Uterus (tissue), 4 donors: ENCODE data around the gene PRR5L. TPM values are rescaled to one million over a fixed set of nuclear protein-coding genes. Genes with fewer than 3 reads are reported as not detected.

Experiments used
- DNase-seq, 2 donors: peaks; one replicate each; pipeline ENCODE4 v3.0.0-alpha.2; 2019 to 2020
- H3K27ac ChIP-seq, 2 donors: fragments of 200-600 bp; sonication (generic); 1 replicate in 1 of 2; 2 replicates in 1 of 2; pipeline ENCODE4 v1.5.1; 2016 to 2018
- H3K27me3 ChIP-seq, 2 donors: fragments of 200-600 bp; sonication (generic); one replicate each; pipeline ENCODE4 v1.5.1; 2018 to 2019; ENCODE audit warnings: control low read depth in 1 of 2
- H3K36me3 ChIP-seq, 2 donors: fragments of 200-600 bp; sonication (generic); one replicate each; pipeline ENCODE4 v1.5.1; 2019; ENCODE audit warnings: control low read depth in 1 of 2
- H3K4me1 ChIP-seq, 2 donors: fragments of 200-600 bp; sonication (generic); one replicate each; pipeline ENCODE4 v1.5.1; 2018 to 2019; ENCODE audit warnings: control low read depth in 1 of 2
- H3K4me3 ChIP-seq, 2 donors: fragments of 200-600 bp; sonication (generic); 1 replicate in 1 of 2; 2 replicates in 1 of 2; pipeline ENCODE4 v1.5.1; 2018 to 2019; ENCODE audit warnings: mild to moderate bottlenecking in 1 of 2
- H3K9me3 ChIP-seq, 2 donors: fragments of 200-600 bp; sonication (generic); one replicate each; pipeline ENCODE4 v1.5.1; 2019; ENCODE audit warnings: control low read depth in 1 of 2
- CTCF ChIP-seq, 4 experiments: fragments of 200-600 bp in 2 of 4; fragments of 450-650 bp in 2 of 4; sonication (generic) in 2 of 4; IDR thresholded peaks; one replicate each; pipeline ENCODE4 v1.5.1; 2016 to 2019; ENCODE audit warnings: antibody characterized with exemption in 4 of 4, mild to moderate bottlenecking in 2 of 4, moderate library complexity in 1 of 4
- POLR2A ChIP-seq, 2 donors: fragments of 450-650 bp; IDR thresholded peaks; one replicate each; pipeline ENCODE4 v1.6.1; 2016; ENCODE audit warnings: antibody characterized with exemption in 2 of 2, mild to moderate bottlenecking in 1 of 2, moderate library complexity in 1 of 2
- intact Hi-C: fragments of 100-400 bp; cut with DNase I; formaldehyde crosslinking; loops from one replicate; pipeline ENCODE4 v1.15.1; 2023; ENCODE audit warnings: low total_unique reads
- total RNA-seq, 4 donors: library from RNA; depleted of rRNA in 3 of 4; stranded (reverse); fragments of >200 nt in 3 of 4; gene quantifications; one replicate each; pipeline versions ENCODE4 v1.1.0 to v1.2.4, GENCODE V29; 2014 to 2023
- donor health status: DM: yes; HTN: yes; CAD: no.

PRR5L gene
- total RNA-seq, 4 donors from 2014 or later = 7.7 to 62.1 (median 27.8) TPM

- TF ChIP-seq CTCF (IDR thresholded peaks at IDR 0.05) (no peak), POLR2A (IDR thresholded peaks at IDR 0.05) (no peak)
- DNase-seq = no peak
- Histone ChIP-seq H3K36me3 (no peaks in the 10 kb centered on the region), H3K4me3 (no peak overlapping the region), H3K27me3 (no peaks in the 10 kb centered on the region), H3K9me3 (no peaks in the 10 kb centered on the region), H3K27ac (no peak overlapping the region), H3K4me1 (no peaks in the 10 kb centered on the region)
- intact Hi-C loops = no loop called here
These were observed 30.7 kb downstream of the PRR5L start for GRCh38 chr11:36326524-36327419.

GRCh38 chr11:36328966-36329673, 33.0 kb downstream of the PRR5L start:
- intact Hi-C loops = no loop called here
- Histone ChIP-seq H3K36me3 (no peaks in the 10 kb centered on the region), H3K27me3 (no peaks in the 10 kb centered on the region), H3K27ac (no peak overlapping the region), H3K9me3 (no peaks in the 10 kb centered on the region), H3K4me1 (no peaks in the 10 kb centered on the region), H3K4me3 (no peak overlapping the region)
- DNase-seq = no peak
- TF ChIP-seq POLR2A (IDR thresholded peaks at IDR 0.05) = no peak
- no peak for TF ChIP-seq CTCF (IDR thresholded peaks at IDR 0.05)

GRCh38 chr11:36330411-36330810, 34.3 kb downstream of the PRR5L start:
- Histone ChIP-seq H3K9me3 (no peaks in the 10 kb centered on the region), H3K4me1 (no peaks in the 10 kb centered on the region), H3K27me3 (no peaks in the 10 kb centered on the region), H3K36me3 (no peaks in the 10 kb centered on the region), H3K4me3 (no peak overlapping the region), H3K27ac (no peak overlapping the region)
- intact Hi-C loops = no loop called here
- no peak for DNase-seq
- TF ChIP-seq POLR2A (IDR thresholded peaks at IDR 0.05) (no peak), CTCF (IDR thresholded peaks at IDR 0.05) (no peak)

- intact Hi-C loops = no loop called here
- Histone ChIP-seq H3K27me3 (no peaks in the 10 kb centered on the region), H3K4me1 (no peaks in the 10 kb centered on the region), H3K4me3 (no peak overlapping the region), H3K36me3 (no peaks in the 10 kb centered on the region), H3K27ac (no peak overlapping the region), H3K9me3 (no peaks in the 10 kb centered on the region)
- TF ChIP-seq CTCF (IDR thresholded peaks at IDR 0.05) = no peak
- no peak for TF ChIP-seq POLR2A (IDR thresholded peaks at IDR 0.05)
- DNase-seq = no peak
These were observed 37.4 kb downstream of the PRR5L start for GRCh38 chr11:36333468-36333867.

GRCh38 chr11:36333897-36334296, 37.8 kb downstream of the PRR5L start:
- Histone ChIP-seq H3K36me3 (no peaks in the 10 kb centered on the region), H3K27ac (no peak overlapping the region), H3K27me3 (no peaks in the 10 kb centered on the region), H3K9me3 (no peaks in the 10 kb centered on the region), H3K4me3 (no peak overlapping the region), H3K4me1 (no peaks in the 10 kb centered on the region)
- no peak for TF ChIP-seq POLR2A (IDR thresholded peaks at IDR 0.05)
- TF ChIP-seq CTCF (IDR thresholded peaks at IDR 0.05) = no peak
- no peak for DNase-seq
- intact Hi-C loops = no loop called here
